ENCODE data around the gene SRGAP2. TPM values are rescaled to one million over a fixed set of nuclear protein-coding genes. Genes with fewer than 3 reads are reported as not detected.
"Not testable (repeated sequence)": the region's sequence is repeated elsewhere in the genome, so short reads cannot be mapped to it uniquely, and the experiment has no call there.

The SRGAP2 gene
- 38.5 and 67.8 TPM in 2 replicates for total RNA-seq (ENCODE audit: low replicate concordance)

DNA sequence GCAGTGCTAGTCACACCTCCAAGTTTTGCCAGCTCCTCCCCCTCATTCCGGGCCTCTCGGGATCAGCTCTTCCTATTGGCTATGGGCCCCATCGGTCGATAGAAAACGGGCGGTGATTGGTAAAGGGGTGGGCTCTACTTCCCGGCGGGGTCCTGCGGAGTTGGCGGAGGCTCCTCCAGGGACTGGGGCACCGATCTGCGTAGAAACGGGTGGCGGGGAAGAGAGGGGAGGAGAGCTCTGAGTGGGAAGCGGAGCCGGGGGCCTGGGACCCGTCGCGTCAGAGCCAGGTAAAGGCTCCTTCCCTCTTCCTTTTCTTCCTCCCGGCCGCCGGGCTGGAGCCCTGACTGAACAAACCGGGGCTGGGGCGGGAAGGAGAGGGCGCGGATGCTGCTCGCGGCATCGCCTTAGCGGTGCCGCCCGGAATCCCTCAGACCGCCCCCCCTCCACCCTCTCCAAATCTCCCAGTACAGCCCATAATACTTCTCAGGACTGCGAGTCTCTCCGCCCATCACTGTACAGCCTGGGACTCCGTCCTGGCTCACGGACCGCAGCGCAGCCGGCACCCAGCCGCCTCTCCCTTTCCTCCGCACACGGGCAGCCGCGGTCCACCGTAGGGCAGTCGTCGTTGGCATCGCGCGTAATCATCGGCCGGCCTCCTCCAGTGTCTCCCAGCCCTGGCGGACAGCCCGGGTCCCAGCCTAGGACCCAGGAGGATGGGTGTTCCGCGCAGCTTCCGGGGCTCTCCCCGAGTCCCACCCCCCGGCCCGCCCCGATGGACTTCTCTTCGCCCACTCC lies at the start of gene SRGAP2:
TSS of gene SRGAP2 (plus strand) at position 178 of the 795 bp plus-strand sequence. CDS start 2,430 bp downstream, outside the sequence.
- DNase-seq (ENCODE audit: low read depth): peak; percentile 72
- H3K4me3 ChIP-seq (ENCODE audit: low read depth, low read length): peak within 1 kb of the TSS; percentile 59

DNA sequence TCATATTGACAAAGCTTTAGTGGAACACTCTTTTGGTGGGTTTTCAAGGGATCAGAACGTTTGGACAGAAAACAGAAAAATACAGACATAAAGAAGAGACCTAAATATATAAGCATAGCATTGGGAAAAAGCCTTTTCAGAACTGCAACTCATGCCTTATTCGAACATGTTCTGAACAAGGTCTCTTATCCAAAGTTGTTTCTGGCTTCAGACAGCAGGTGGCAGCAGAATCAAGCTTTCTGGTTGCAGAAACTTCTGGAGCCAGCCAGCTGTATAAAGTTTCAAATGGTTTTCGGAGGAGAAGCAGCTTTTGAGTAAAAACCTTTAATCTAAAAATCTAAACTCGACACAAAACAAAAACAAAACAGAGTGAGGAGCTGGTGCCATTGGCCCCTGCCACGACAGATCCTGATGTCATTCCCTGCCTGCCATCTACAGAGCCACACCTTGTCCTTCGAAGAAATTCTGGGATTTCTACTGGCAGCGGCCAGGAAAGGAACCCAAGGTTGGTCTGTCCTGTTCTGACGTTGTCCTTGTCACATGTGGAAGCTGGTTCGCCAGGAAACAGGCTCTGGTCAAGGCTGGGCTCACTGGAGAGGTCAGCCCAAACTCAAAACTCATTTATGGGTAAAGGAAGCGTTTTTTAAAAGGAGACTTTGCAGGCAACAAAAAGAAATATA lies 35.9 kb upstream of the SRGAP2 start:
- H3K4me3 ChIP-seq (ENCODE audit: low read depth, low read length); DNase-seq (ENCODE audit: low read depth): not testable (repeated sequence)

DNA sequence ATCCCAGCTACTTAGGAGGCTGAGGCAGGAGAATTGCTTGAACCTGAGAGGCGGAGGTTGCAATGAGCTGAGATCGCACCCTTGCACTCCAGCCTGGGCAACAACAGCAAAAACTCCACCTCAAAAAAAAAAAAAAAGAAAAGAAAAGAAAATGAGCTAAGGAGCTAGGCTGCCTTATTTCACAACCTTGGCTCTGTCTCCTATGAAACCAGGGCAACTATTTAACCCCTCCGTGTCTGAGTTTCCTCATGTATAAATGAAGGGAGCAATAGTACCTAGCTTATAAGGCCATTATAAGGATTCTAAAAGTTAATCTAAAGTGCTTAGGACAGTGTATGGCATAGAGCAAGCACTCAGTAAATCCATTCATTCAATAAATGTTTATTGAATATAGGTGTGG lies 33.5 kb upstream of the SRGAP2 start:
- DNase-seq (ENCODE audit: low read depth): peak; percentile 68
- not testable (repeated sequence) for H3K4me3 ChIP-seq (ENCODE audit: low read depth, low read length)

DNA sequence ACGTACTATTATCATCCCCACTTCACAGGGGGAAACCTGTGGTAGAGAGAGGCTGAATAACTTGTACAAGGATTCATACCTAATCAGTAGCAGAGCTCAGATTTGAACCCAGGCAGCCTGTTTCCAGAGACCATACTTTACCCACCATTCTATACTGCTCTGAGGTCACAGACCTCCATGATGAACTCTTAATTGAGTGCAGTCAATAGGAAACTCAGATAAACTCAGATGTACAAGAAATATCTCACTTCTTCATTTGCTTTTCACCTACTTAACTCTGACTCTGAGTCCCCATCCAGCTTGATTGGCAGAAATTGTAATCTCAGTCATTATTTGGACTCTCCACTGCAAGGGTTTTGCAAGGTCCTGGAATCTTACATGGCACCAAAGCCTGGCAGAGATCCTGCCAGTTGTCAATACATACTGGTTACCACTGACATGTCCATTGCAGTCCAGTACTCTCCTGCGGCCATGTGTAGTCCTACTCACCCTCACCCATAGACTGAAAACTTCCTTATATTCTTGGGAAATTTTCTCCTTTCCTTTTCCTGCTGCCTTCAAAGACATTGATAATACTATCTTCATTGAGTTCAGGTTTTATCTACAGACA lies 30.1 kb upstream of the SRGAP2 start:
- not testable (repeated sequence) for DNase-seq (ENCODE audit: low read depth); H3K4me3 ChIP-seq (ENCODE audit: low read depth, low read length)

GRCh38 chr1:206174182-206174868 lies 29.0 kb upstream of the SRGAP2 start:
- TF ChIP-seq, protein P1, sequence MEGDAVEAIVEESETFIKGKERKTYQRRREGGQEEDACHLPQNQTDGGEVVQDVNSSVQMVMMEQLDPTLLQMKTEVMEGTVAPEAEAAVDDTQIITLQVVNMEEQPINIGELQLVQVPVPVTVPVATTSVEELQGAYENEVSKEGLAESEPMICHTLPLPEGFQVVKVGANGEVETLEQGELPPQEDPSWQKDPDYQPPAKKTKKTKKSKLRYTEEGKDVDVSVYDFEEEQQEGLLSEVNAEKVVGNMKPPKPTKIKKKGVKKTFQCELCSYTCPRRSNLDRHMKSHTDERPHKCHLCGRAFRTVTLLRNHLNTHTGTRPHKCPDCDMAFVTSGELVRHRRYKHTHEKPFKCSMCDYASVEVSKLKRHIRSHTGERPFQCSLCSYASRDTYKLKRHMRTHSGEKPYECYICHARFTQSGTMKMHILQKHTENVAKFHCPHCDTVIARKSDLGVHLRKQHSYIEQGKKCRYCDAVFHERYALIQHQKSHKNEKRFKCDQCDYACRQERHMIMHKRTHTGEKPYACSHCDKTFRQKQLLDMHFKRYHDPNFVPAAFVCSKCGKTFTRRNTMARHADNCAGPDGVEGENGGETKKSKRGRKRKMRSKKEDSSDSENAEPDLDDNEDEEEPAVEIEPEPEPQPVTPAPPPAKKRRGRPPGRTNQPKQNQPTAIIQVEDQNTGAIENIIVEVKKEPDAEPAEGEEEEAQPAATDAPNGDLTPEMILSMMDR (IDR thresholded peaks at IDR 0.05; ENCODE audit: insufficient read depth, low read length): peak; percentile 31
- DNase-seq (ENCODE audit: low read depth): peak; percentile 57
- not testable (repeated sequence) for H3K4me3 ChIP-seq (ENCODE audit: low read depth, low read length)

GRCh38 chr1:206175459-206176113 lies 27.8 kb upstream of the SRGAP2 start:
- DNase-seq (ENCODE audit: low read depth): peak; percentile 55
- TF ChIP-seq, protein P1 (IDR thresholded peaks at IDR 0.05; ENCODE audit: insufficient read depth, low read length): peak; percentile 32
- H3K4me3 ChIP-seq (ENCODE audit: low read depth, low read length): not testable (repeated sequence)

GRCh38 chr1:206176114-206176502 lies 27.2 kb upstream of the SRGAP2 start:
- DNase-seq (ENCODE audit: low read depth); H3K4me3 ChIP-seq (ENCODE audit: low read depth, low read length): not testable (repeated sequence)

GRCh38 chr1:206178061-206178989 lies 25.0 kb upstream of the SRGAP2 start:
- DNase-seq (ENCODE audit: low read depth): peak; percentile 45

DNA sequence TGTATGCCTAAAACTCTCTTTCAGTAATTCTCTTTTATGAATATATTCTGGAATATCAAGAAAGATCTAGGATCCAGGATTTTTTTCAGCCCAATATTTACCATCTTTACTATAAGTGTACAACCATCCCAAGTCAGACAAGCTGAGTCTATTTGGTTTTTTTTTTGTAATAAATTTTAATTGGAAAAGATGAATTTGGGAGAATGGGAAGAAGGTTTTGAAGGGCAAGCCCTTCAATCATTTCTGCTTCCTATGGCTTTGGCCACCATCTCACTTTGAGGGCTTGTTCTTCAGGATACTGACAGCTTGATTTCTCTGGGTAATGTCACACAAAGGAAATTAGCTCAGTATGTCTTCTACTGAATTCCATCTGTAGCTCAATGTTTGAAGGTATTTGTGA lies 23.7 kb upstream of the SRGAP2 start:
- DNase-seq (ENCODE audit: low read depth); H3K4me3 ChIP-seq (ENCODE audit: low read depth, low read length): not testable (repeated sequence)

More at GRCh38 chr1:206178061-206178989, 25.0 kb upstream of the SRGAP2 start:
- not testable (repeated sequence) for H3K4me3 ChIP-seq (ENCODE audit: low read depth, low read length)

- not testable (repeated sequence) for H3K4me3 ChIP-seq (ENCODE audit: low read depth, low read length)
Observed at GRCh38 chr1:206182368-206183317, 20.7 kb upstream of the SRGAP2 start.

GRCh38 chr1:206183788-206184187 lies 19.6 kb upstream of the SRGAP2 start:
- peak; percentile 5 for DNase-seq (ENCODE audit: low read depth)

More at GRCh38 chr1:206182368-206183317, 20.7 kb upstream of the SRGAP2 start:
- peak; percentile 57 for DNase-seq (ENCODE audit: low read depth)

DNA sequence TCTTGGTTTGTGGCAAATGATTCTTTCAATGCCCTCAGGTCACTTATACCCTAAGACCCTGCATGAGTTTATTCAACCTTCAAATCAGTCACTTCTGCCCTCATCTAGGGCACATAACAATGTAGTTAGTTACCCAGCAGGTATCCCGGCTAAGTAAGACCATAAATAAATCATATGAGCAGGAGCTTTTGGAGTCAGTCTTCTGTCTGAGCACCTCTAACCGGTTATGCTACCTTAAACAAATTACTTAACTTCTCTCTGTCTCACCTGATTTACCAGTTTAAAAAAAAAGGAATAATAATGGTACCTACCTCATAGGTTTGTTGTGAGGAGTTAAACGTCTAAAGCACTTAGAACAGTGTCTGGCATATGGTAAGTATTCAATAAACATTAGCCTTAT lies 17.6 kb upstream of the SRGAP2 start:
- not testable (repeated sequence) for DNase-seq (ENCODE audit: low read depth)

More at GRCh38 chr1:206183788-206184187, 19.6 kb upstream of the SRGAP2 start:
- H3K4me3 ChIP-seq (ENCODE audit: low read depth, low read length): not testable (repeated sequence)

GRCh38 chr1:206186826-206187225 lies 16.5 kb upstream of the SRGAP2 start:
- H3K4me3 ChIP-seq (ENCODE audit: low read depth, low read length): not testable (repeated sequence)

More for the DNA sequence above, 17.6 kb upstream of the SRGAP2 start:
- not testable (repeated sequence) for H3K4me3 ChIP-seq (ENCODE audit: low read depth, low read length)

More at GRCh38 chr1:206186826-206187225, 16.5 kb upstream of the SRGAP2 start:
- not testable (repeated sequence) for DNase-seq (ENCODE audit: low read depth)
